Measurements from ENCODE around the gene NFYA.

Gene NFYA

DNA sequence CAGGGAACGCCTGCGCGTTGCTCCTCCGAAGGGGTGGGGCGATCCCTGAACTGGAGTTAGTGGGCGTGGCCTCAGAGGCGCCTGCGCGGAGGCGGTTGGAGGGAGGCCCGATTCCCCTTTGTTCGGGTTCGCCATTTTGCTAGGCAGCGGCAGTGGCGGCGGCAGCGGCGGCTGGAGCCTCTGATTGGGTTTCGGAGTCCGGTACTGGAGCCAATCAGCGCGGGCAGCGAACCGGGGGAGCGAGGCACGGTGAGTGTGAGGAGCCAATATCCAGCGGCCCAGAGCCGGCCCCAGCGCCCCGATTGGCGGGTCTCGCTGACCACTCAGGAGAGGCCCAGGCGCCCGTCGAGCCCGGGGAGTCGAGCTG lies at the start of gene NFYA:
Gene NFYA (plus strand): TSS at position 139 of the 367 bp plus-strand sequence. CDS start 6,116 bp downstream, outside the sequence.
- DNase-seq (ENCODE audit: extremely low read depth in 1 of 2, low read depth in 1 of 2): peak in 1 of 2 donors; percentile 99

- no peak for DNase-seq (ENCODE audit: extremely low read depth in 1 of 2, low read depth in 1 of 2)
These were observed 49.7 kb upstream of the NFYA start for GRCh38 chr6:41023114-41023513.

DNA sequence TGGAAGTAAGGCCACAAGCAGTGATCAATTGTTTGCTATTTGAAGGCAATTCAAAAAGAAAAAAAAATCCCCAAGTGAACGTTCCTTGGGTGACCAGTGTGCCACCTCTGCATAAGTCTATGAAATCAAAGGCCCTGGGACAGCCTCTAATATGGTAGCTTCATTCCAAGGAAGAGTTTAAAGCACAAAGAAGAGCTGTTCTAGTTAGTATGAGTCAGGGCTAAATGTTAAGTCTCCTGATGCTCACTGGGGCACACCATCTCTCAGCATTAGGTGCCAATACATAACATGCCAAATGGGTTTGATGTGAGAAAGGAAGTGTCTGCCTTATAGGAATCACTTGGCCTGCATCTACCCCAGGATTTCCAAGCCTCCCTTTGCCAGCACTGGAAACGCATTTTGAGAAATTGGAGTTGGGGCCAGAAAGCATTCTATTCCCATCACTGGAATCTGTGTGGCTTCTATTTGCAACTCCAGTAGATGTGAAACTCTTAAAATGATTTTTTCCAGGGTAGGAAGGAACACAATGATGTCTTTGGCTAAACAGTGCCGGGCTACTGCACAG lies 46.7 kb upstream of the NFYA start:
- no peak for DNase-seq (ENCODE audit: extremely low read depth in 1 of 2, low read depth in 1 of 2)

GRCh38 chr6:41027241-41027640 lies 45.5 kb upstream of the NFYA start:
- no peak for DNase-seq (ENCODE audit: extremely low read depth in 1 of 2, low read depth in 1 of 2)

DNA sequence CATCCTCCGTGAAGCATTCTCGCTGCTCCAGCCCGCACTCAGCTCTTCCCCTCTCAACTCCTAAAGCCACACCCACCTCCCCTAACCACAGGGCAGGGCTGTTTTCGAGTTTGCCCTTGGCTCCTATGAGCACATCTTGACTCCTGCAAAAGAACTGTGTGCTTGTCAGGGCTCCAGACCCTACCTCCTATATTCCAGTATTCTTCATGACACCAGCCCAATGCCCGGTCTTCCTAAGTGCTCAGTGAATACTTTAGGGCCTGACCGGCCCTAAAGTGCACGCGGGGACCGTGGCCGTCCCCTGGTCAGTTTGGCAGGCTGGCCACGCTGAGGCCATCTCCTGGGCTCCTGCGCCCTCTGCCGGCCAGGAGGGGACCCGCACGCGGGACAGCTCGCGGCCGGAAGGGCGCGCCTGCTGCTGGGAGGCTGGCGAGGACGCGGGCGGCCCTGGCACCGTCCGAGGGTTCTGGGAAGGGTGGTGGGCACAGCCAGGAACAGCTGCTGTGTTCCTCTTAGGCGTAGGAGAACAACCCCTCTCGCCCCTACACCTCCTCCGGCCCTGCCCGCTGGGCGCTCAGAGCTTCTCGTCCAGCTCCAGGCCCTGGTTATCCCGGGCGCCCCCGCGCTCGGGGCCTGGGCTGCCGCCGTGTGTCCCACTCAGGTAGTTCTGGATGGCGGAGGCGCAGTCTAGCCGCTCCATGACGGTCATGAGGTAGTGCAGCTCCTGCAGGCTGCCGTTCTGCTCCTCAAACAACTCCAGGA lies 44.8 kb upstream of the NFYA start:
- DNase-seq (ENCODE audit: extremely low read depth in 1 of 2, low read depth in 1 of 2): peak; percentile 44 to 47

DNA sequence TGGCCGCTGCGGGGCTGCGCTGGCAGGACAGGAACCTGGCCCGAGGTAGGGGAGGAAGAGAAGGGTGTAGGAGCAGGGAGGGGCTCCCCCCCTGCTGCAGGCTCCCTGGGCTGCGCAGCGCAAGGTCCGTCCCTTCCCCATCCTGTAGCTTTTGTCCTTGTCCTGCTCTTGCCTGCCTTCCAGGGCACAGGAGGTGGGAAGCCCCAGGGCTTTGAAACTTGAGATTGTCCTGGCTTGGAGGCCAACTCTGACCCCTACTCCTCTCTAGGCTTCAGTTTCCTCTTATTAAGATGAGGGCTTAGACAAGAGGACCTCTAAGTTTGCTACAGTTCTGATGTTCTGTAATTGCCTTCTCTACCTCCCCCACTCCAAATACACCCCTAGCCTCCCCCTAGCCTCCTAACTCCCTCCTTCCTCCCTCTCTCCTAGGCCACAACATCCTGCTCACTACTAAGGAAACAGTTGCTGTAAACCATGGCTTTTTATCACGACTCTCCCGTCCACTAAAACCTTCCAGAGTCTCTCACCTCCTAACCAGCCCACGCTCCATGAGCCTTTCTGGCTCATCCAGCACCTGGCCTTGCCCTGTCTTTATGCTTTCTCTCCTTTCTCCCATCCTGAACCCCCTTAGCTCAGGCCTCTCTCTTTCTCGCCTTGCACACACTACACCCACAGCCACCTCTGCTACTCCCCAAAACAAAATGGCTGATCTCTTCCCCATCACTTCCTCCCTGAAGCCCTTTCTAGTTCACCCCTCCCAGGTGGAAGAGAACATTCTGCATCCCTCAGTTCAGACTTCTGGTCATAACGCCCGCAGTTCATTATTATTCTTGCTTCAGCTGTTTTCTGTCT lies 44.0 kb upstream of the NFYA start:
- no peak for DNase-seq (ENCODE audit: extremely low read depth in 1 of 2, low read depth in 1 of 2)

GRCh38 chr6:41032830-41033229 lies 39.9 kb upstream of the NFYA start:
- DNase-seq (ENCODE audit: extremely low read depth in 1 of 2, low read depth in 1 of 2): no peak

- DNase-seq (ENCODE audit: extremely low read depth in 1 of 2, low read depth in 1 of 2): no peak
These were observed 39.0 kb upstream of the NFYA start for GRCh38 chr6:41033776-41034175.

DNA sequence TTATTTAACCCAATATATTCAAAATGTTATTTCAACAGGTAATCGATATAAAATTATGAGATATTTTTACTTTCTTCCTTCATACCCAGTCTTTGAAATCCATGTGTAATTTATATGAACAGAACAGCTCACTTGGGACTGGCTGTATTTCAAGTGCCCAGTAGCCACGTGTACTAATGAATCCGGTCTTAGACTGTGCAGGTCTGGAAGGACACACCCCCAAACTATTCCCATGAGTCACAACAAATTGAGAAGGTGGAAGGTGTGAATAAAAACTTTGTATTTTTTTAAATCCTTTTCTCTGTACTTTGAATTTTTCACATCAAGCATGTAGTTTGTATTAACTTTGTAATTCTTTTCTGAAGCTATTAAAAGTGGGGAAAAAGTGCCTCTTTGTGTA lies 36.6 kb upstream of the NFYA start:
- no peak for DNase-seq (ENCODE audit: extremely low read depth in 1 of 2, low read depth in 1 of 2)

DNA sequence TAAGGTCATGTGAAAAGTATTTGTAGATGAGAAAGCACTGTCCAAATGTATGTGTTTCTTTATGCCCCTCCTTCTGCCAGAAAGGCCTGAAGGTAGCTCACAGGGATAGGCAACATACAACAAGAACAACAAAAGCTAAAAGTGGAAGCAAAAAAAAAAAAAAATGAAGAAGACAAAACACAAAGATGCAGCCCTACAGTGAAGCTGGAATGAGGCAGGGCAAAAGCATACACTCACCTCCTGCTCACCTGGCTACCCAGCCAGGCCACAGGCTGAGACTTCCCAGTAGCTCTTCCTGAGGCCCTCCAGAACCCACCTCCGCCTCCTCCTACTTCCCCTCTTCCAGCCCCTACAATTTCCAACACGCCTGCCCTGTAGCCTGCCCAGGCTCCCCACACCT lies 36.2 kb upstream of the NFYA start:
- no peak for DNase-seq (ENCODE audit: extremely low read depth in 1 of 2, low read depth in 1 of 2)

DNA sequence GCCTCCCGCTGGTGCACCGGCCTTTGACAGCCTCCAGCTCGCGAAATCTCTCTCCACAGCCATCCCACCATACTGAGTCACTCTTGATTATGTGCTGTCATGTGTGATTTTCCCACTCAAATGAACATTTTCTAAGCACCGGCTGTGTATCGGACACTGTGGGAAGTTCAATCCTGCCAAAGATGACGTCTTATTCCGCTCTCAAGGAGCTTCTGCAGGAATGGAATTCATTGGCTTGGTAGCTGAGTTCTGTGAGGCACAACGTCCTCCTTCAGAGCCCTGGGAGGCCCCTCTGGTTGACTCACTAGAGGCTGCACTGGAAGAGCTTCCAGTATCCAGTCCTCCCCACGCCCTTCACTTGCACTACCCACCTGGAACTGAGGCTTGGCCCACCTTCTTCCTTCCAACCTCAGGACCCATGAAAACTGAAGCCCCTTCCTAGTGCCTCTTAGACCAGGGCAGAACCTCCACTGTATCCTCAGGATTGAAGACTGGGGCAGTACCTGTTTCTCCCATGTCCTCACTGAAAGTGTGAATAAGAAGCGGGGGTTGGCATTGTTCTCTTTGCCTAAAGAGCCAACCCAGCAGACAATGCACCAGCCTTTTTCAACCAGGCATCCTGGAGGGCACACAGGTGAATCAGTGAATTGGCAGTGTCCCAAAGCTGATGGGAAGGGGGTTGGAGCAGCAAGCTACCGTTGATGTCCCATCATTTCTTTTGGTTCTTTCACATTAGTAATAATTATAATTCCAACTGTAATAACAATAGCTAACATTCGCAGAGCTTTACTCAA lies 35.5 kb upstream of the NFYA start:
- no peak for DNase-seq (ENCODE audit: extremely low read depth in 1 of 2, low read depth in 1 of 2)

DNA sequence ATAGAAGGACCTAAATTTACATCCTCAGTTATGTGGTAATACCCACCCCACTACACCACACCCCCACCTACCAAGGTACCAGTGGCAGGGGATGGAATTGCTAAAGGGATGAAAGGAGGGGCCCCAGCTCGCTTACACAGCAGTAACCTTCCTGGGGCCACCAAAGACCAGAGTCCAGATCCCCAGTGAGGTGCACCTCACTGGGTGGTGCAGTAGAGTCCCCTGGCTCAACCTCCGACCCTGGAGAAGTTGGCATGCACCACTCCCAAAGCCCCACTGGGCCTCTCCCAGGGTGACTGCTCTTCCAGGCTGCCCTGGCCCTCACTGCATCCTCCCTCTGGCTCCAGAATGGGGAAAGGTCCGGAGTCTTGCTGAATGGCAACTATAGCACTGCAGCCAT lies 34.6 kb upstream of the NFYA start:
- DNase-seq (ENCODE audit: extremely low read depth in 1 of 2, low read depth in 1 of 2): no peak

DNA sequence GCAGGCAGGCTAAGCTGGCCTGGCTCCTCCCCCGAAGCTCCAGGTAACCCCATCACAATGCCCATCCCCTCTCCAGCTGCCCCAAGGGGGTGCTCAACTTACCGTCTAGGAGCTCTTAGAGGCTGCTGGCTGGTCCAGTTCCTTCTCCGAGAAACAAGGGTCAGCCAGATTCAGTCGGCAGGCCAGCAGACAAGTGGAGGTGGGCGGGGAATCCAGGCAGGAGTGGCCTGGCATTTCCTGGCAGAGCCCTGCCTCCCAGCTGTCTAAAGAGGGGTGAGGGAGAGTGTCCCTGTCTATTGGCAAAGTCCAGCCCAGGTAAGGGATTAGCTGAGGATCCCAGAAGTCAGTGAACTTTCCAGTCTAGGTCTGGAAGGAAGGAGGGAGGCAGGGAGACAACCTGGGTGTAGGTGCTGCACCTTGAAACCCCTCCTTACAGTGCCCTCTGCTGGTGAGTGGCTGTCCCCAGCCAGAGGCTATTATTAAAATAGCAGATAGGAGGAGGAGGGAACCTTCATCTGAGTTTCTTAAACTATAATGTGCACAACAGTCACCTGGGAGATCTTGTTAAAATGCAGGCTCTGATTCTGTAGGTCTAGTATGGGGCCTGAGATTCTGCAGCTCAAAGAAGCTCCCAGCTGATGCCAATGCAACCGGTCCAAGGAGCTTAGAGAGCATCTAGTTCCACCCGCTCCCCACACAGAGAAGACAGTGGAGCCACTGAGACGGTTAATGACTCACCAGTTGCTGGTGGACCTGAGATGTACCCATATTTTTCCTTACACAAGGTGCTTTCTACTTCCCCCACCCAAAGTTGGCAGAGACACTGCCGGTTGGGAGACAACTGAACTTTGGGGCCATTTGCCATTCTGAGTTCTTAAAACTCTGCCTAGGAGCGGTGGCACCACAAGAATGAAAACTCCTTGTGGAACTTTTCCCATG lies 33.4 kb upstream of the NFYA start, which contains the start of gene UNC5CL:
Gene UNC5CL (minus strand): TSS at position 162 of the 939 bp plus-strand sequence. CDS start 4,147 bp downstream, outside the sequence.
- DNase-seq (ENCODE audit: extremely low read depth in 1 of 2, low read depth in 1 of 2): peak in 1 of 2 donors; percentile 26

GRCh38 chr6:41040101-41040939 lies 32.5 kb upstream of the NFYA start:
- peak in 1 of 2 donors; percentile 5 for DNase-seq (ENCODE audit: extremely low read depth in 1 of 2, low read depth in 1 of 2)

- DNase-seq (ENCODE audit: extremely low read depth in 1 of 2, low read depth in 1 of 2): no peak
These were observed 31.7 kb upstream of the NFYA start for GRCh38 chr6:41040940-41041536.

DNA sequence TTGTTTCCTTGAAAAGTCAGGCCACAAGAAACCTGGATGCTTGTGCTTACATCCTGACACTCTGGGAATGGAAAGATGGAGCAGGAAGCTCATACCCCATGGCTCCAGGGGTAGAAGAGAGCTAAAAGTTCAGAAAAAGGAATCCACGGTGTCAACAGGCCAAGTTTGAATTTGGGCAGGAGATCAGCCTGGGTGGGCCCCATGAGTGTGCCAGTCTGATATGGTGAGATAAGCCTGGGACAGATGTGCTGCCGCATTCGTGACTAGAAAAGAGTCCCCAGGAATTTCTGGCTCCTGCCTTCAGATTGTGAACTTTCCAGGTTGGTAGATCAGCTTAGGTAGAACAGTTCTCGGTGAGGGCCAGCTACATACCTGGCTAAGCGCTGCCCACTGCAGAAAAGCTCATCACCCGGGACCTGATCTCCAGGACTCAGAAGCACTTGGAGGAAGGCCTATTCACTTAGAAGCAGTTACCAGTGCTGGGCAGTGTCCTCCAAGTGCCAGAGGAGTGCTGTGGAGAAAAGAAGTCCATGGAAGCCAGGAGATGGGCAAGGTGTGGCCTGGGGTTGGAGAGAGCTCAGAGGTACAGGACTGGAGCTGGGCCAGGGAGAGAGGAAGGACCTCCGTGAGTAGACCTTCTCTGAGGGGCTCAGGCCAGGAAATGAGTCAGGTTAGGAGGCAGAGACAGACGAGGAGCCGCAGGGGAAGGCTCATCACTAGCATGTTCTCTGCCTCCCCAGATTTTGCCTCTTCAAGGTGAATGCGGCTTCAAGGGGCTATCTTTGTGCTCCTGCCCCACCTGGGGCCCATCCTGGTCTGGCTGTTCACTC lies 30.3 kb upstream of the NFYA start, which contains the start of gene TSPO2:
Gene TSPO2 (plus strand): TSS at position 242 of the 830 bp plus-strand sequence. CDS start 519 bp downstream, at position 761.
- no peak for DNase-seq (ENCODE audit: extremely low read depth in 1 of 2, low read depth in 1 of 2)

- no peak for DNase-seq (ENCODE audit: extremely low read depth in 1 of 2, low read depth in 1 of 2)
These were observed 29.6 kb upstream of the NFYA start for GRCh38 chr6:41043151-41043550.
